HG02642 (cell line): ENCODE results near the gene CAP1.
A peak's percentile ranks its signal among the peaks of the same experiment; 100 is the strongest.
"Not testable (repeated sequence)": the region's sequence is repeated elsewhere in the genome, so short reads cannot be mapped to it uniquely, and the experiment has no call there.

Source experiments
- ATAC-seq: cut with Tn5 transposase; IDR thresholded peaks from one replicate; pipeline ENCODE4 v1.9.1; 2021; ENCODE audit warnings: mild to moderate bottlenecking; ENCODE audit not compliant: unreplicated experiment, poor library complexity

The CAP1 gene

GRCh38 chr1:40057310-40058030 is 16.9 kb downstream of the CAP1 start:
- ATAC-seq = no peak

GRCh38 chr1:40058097-40058452 is 17.5 kb downstream of the CAP1 start:
- no peak for ATAC-seq

GRCh38 chr1:40058453-40059337 is 18.2 kb downstream of the CAP1 start:
- no peak for ATAC-seq

GRCh38 chr1:40059338-40059959 is 18.9 kb downstream of the CAP1 start:
- peak; percentile 48 for ATAC-seq

GRCh38 chr1:40059960-40060750 is 19.6 kb downstream of the CAP1 start:
- no peak for ATAC-seq

GRCh38 chr1:40064797-40065499 is 24.4 kb downstream of the CAP1 start:
- peak; percentile 77 for ATAC-seq

- ATAC-seq = no peak
These were observed 26.5 kb downstream of the CAP1 start for GRCh38 chr1:40067023-40067422.

- ATAC-seq = no peak
These were observed 27.3 kb downstream of the CAP1 start for GRCh38 chr1:40067851-40068250.

GRCh38 chr1:40072142-40072541 is 31.6 kb downstream of the CAP1 start:
- no peak for ATAC-seq

GRCh38 chr1:40073062-40073461 is 32.5 kb downstream of the CAP1 start:
- no peak for ATAC-seq

GRCh38 chr1:40075266-40075665 is 34.7 kb downstream of the CAP1 start:
- no peak for ATAC-seq

GRCh38 chr1:40076895-40077312 is 36.4 kb downstream of the CAP1 start:
- ATAC-seq = no peak

- no peak for ATAC-seq
These were observed 38.2 kb downstream of the CAP1 start for GRCh38 chr1:40078512-40079333.

- ATAC-seq = no peak
These were observed 39.4 kb downstream of the CAP1 start for GRCh38 chr1:40079774-40080400.

- no peak for ATAC-seq
These were observed 41.3 kb downstream of the CAP1 start for GRCh38 chr1:40081871-40082270.

GRCh38 chr1:40084750-40085149 is 44.2 kb downstream of the CAP1 start:
- not testable (repeated sequence) for ATAC-seq

- ATAC-seq = no peak
These were observed 50.3 kb downstream of the CAP1 start for GRCh38 chr1:40090652-40091355.

- ATAC-seq = no peak
These were observed 51.7 kb downstream of the CAP1 start for GRCh38 chr1:40092241-40092640.
